T-helper 2 cell treated with Interferon-gamma antibody and Interleukin-4, amounts not matched to agents 100 ng/mL and 5 ng/mL, for 36 hours (primary cell): ENCODE measurements around the gene SPAG6. TPM values are rescaled to one million over a fixed set of nuclear protein-coding genes. Genes with fewer than 3 reads are reported as not detected.

Experiments
- intact Hi-C: fragments of 100-400 bp; cut with micrococcal nuclease; formaldehyde crosslinking; loops from one replicate; pipeline ENCODE4 v1.15.1; 2023
- total RNA-seq: library from RNA; stranded (reverse); gene quantifications from 2 replicates; pipeline ENCODE4 v1.2.3, GENCODE V29; 2022

Gene SPAG6
- total RNA-seq, 1 donor from 2014 or later = 0.61 TPM

GRCh38 chr10:22420787-22421517 lies 75.7 kb downstream of the SPAG6 start:
- intact Hi-C loops = loop anchor here (5.0 kb wide), 1 partner anchor 419 kb away; the partner anchor contains the start of gene DNAJC1

- intact Hi-C loops = no loop called here
Observed at GRCh38 chr10:22426653-22427052, 81.4 kb downstream of the SPAG6 start.

- intact Hi-C loops = no loop called here
Observed at GRCh38 chr10:22427101-22427500, 81.8 kb downstream of the SPAG6 start.

- intact Hi-C loops = no loop called here
Observed at GRCh38 chr10:22427890-22428571, 82.7 kb downstream of the SPAG6 start.

- intact Hi-C loops = no loop called here
Observed at GRCh38 chr10:22429146-22429545, 83.8 kb downstream of the SPAG6 start.

- intact Hi-C loops = loop anchor here (10.0 kb wide), 1 partner anchor 145 kb away; no protein-coding TSS in a partner anchor
Observed at GRCh38 chr10:22429981-22430421, 84.7 kb downstream of the SPAG6 start.

- intact Hi-C loops = loop anchor here (10.0 kb wide), 1 partner anchor 141 kb away; no protein-coding TSS in a partner anchor
Observed at GRCh38 chr10:22433875-22434274, 88.6 kb downstream of the SPAG6 start.

GRCh38 chr10:22434521-22434920 lies 89.2 kb downstream of the SPAG6 start:
- intact Hi-C loops = loop anchor here (10.0 kb wide), 1 partner anchor 140 kb away; no protein-coding TSS in a partner anchor

GRCh38 chr10:22435650-22436049 lies 90.4 kb downstream of the SPAG6 start:
- intact Hi-C loops = loop anchor here (2.0 to 10.0 kb wide), 6 partner anchors 42 to 918 kb away; no protein-coding TSS in a partner anchor

- intact Hi-C loops = loop anchor here (2.0 to 10.0 kb wide), 6 partner anchors 41 to 919 kb away; no protein-coding TSS in a partner anchor
Observed at GRCh38 chr10:22436526-22436892, 91.2 kb downstream of the SPAG6 start.

- intact Hi-C loops = loop anchor here (1.0 to 10.0 kb wide), 12 partner anchors 40 to 920 kb away; partner anchors contain the start of genes COMMD3, DNAJC1 and MSRB2
Observed at GRCh38 chr10:22436893-22437619, 91.8 kb downstream of the SPAG6 start.

- intact Hi-C loops = loop anchor here (1.0 to 10.0 kb wide), 12 partner anchors 39 to 921 kb away; partner anchors contain the start of genes COMMD3, DNAJC1 and MSRB2
Observed at GRCh38 chr10:22437620-22438588, 92.6 kb downstream of the SPAG6 start.

GRCh38 chr10:22438711-22439110 lies 93.4 kb downstream of the SPAG6 start:
- intact Hi-C loops = loop anchor here (5.0 to 10.0 kb wide), 5 partner anchors 39 to 921 kb away; no protein-coding TSS in a partner anchor

GRCh38 chr10:22442063-22442462 lies 96.8 kb downstream of the SPAG6 start:
- intact Hi-C loops = no loop called here

GRCh38 chr10:22442468-22442867 lies 97.2 kb downstream of the SPAG6 start:
- intact Hi-C loops = no loop called here

GRCh38 chr10:22443175-22443901 lies 98.0 kb downstream of the SPAG6 start:
- intact Hi-C loops = no loop called here

GRCh38 chr10:22444219-22444788 lies 99.0 kb downstream of the SPAG6 start:
- intact Hi-C loops = no loop called here

GRCh38 chr10:22445495-22445894 lies 100.2 kb downstream of the SPAG6 start:
- intact Hi-C loops = no loop called here

GRCh38 chr10:22447068-22447467 lies 101.8 kb downstream of the SPAG6 start:
- intact Hi-C loops = no loop called here
